ENCODE data around the gene DOP1A.
A peak's percentile ranks its signal among the peaks of the same experiment; 100 is the strongest.

DOP1A gene

DNA sequence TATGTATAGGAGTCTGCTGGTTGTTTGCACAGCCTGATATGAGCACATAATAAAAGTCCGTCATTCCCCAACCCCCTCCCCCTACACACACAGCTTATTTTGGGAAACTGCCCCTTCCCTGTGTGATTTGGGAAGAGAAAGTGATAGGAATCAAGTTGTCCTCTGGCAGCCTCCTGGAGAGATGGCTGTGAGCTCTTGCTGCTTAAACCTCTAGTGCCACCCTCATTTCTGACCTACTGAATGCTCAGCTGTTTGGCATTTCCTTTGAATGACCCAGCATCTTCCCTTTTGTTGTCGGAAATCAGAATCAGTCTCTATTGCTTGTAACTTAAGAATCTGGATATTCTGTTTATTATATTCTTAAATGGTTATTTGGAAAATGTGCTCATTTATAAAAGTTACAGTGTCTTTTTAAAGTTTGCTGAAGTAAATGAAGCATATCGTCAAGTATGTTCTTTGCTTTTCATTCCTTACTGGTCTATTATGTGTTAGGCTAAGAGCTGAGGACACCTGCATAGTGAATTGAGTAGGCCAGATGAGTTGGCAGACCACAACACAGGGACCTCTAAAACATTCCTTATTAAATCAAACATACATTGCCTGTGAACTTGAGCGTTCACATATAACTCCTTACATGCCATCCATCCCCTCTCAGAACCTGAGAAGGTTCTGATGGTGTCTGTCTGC is 131.2 kb downstream of the DOP1A start:
- peak; percentile 21 for DNase-seq (ENCODE audit: low spot score)

GRCh38 chr6:83199173-83199862 is 131.8 kb downstream of the DOP1A start:
- peak; percentile 28 for DNase-seq (ENCODE audit: low spot score)

- DNase-seq (ENCODE audit: low spot score), result peak; percentile 30
Measured at GRCh38 chr6:83199863-83200225, 132.4 kb downstream of the DOP1A start.

- DNase-seq (ENCODE audit: low spot score), result no peak
Measured at GRCh38 chr6:83202031-83202430, 134.6 kb downstream of the DOP1A start.

DNA sequence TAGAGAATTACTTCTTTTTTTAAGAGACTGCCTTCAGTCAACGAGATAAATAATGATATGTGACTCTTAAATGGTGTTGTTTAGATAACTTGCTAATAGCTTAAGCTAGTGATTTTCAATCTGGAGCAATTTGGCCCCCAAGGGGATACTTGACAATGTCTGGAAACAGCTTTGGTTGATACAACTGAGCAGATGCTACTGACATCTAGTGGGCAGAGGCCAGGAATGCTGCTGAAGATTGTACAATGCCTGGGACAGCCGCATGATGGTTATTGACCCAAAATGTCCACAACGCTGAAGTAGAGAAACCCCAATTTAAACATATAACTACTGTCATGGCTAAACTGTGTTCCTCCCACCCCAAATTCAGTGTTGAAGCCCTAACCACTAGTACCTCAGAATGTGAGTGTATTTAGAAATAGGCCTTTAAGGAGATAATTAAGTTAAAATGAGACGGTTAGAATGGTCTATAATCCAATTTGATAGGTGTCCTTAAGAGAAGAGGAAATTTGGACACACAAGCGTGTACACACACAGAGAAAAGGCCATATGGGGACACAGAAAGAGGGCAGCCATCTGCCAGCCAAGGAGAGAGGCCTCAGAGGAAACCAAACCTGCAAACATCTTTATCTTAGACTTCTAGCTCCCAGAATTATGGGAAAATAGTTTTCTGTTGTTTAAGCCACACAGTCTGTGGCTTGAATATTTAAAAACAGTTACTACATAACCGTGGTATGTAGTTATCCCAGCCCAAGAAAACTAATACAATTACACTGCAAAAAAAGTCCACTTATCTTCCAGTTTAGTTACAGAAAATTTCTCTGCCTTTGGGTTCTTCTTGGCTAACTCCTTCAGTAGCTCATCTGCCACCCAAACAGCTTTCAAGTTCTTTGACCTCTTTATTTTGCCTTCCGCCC is 147.9 kb downstream of the DOP1A start:
- DNase-seq (ENCODE audit: low spot score), result peak; percentile 69

- no peak for DNase-seq (ENCODE audit: low spot score)
Measured at GRCh38 chr6:83216806-83217205, 149.3 kb downstream of the DOP1A start.
